ENCODE measurements around the gene UVRAG. TPM values are rescaled to one million over a fixed set of nuclear protein-coding genes. Genes with fewer than 3 reads are reported as not detected.
A peak's percentile ranks its signal among the peaks of the same experiment; 100 is the strongest.
"Not testable (repeated sequence)": the region's sequence is repeated elsewhere in the genome, so short reads cannot be mapped to it uniquely, and the experiment has no call there.

UVRAG gene
- total RNA-seq, 4 donors from 2014 or later: 14.6 to 28.0 (median 20.7) TPM

- 94 to 100% methylated on average over 2 of the region's 2 CpGs for WGBS, 2 donors
- DNase-seq (ENCODE audit: low spot score in 2 of 2): no peak
- intact Hi-C loops (cut with DNase I; ENCODE audit: low total_unique reads): no loop called here
These were observed 236.9 kb downstream of the UVRAG start for GRCh38 chr11:76051937-76052336.

GRCh38 chr11:76054330-76054729, 239.3 kb downstream of the UVRAG start:
- TF ChIP-seq POLR2A (IDR thresholded peaks at IDR 0.05) (no peak), CTCF (IDR thresholded peaks at IDR 0.05) (no peak)
- H3K4me3 ChIP-seq (ENCODE audit: low read depth, poor library complexity, severe bottlenecking): no peak overlapping the region
- intact Hi-C loops (cut with DNase I; ENCODE audit: low total_unique reads): no loop called here
- 95 to 97% methylated on average over 3 of the region's 3 CpGs for whole genome bisulfite sequencing, 2 donors
- DNase-seq (ENCODE audit: low spot score in 2 of 2): no peak

More at GRCh38 chr11:76051937-76052336, 236.9 kb downstream of the UVRAG start:
- H3K4me3 ChIP-seq (ENCODE audit: low read depth, poor library complexity, severe bottlenecking): no peak overlapping the region
- TF ChIP-seq CTCF (IDR thresholded peaks at IDR 0.05): no peak
- TF ChIP-seq POLR2A (IDR thresholded peaks at IDR 0.05): no peak

GRCh38 chr11:76056876-76057275, 241.9 kb downstream of the UVRAG start:
- WGBS, 2 donors: 78 to 85% methylated on average over 1 of the region's 1 CpG
- H3K4me3 ChIP-seq (ENCODE audit: low read depth, poor library complexity, severe bottlenecking): no peak overlapping the region
- intact Hi-C loops (cut with DNase I; ENCODE audit: low total_unique reads): no loop called here
- DNase-seq (ENCODE audit: low spot score in 2 of 2): no peak
- TF ChIP-seq POLR2A (IDR thresholded peaks at IDR 0.05) (no peak), CTCF (IDR thresholded peaks at IDR 0.05) (no peak)

- WGBS, 2 donors: 99 to 100% methylated on average over 9 to 24 of the region's 35 CpGs
- intact Hi-C loops (cut with DNase I; ENCODE audit: low total_unique reads); H3K4me3 ChIP-seq (ENCODE audit: low read depth, poor library complexity, severe bottlenecking): not testable (repeated sequence)
- DNase-seq (ENCODE audit: low spot score in 2 of 2): peak in 1 of 2 donors; percentile 82
These were observed 245.5 kb downstream of the UVRAG start for GRCh38 chr11:76060475-76061036.

GRCh38 chr11:76062733-76063132, 247.7 kb downstream of the UVRAG start:
- no peak overlapping the region for H3K4me3 ChIP-seq (ENCODE audit: low read depth, poor library complexity, severe bottlenecking)
- no peak for TF ChIP-seq CTCF (IDR thresholded peaks at IDR 0.05)
- DNase-seq (ENCODE audit: low spot score in 2 of 2): no peak
- intact Hi-C loops (cut with DNase I; ENCODE audit: low total_unique reads): no loop called here
- WGBS, 2 donors: 75 to 87% methylated on average over 6 of the region's 6 CpGs

- intact Hi-C loops (cut with DNase I; ENCODE audit: low total_unique reads): no loop called here
- no peak for DNase-seq (ENCODE audit: low spot score in 2 of 2)
- H3K4me3 ChIP-seq (ENCODE audit: low read depth, poor library complexity, severe bottlenecking): no peak overlapping the region
- TF ChIP-seq CTCF (IDR thresholded peaks at IDR 0.05) (no peak), POLR2A (IDR thresholded peaks at IDR 0.05) (no peak)
- 77 to 79% methylated on average over 3 of the region's 3 CpGs for WGBS, 2 donors
These were observed 249.2 kb downstream of the UVRAG start for GRCh38 chr11:76064192-76064591.

Data from lower leg skin (tissue), 4 donors.